ENCODE results near the gene FCN3. TPM values are rescaled to one million over a fixed set of nuclear protein-coding genes. Genes with fewer than 3 reads are reported as not detected.

Gene FCN3
- total and polyA plus RNA-seq, 5 donors from 2014 or later, result not detected

DNA sequence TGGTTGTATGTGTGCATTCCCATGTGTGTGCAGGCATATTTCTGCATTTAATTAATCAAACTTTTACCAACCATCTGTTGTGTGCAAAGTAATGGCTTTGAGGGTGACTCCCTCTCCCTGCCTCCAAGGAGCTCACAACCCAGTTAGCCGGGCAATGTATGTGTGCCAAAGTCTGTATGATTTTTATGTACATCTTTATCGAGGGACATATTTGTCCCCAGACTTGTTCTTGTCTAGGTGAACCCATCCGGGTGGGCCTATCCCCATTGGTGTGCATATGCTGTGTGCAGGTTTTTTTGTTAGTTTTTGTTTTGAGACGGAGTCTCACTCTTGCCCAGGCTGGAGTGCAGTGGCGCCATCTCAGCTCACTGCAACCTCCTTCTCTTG is 31.0 kb downstream of the FCN3 start:
- no peak for ATAC-seq (ENCODE audit: low read depth in 2 of 2)
- no peak for DNase-seq
- Mint-ChIP-seq H3K4me3 (peak overlapping the region; percentile 93 to 98 (median 95)), H3K36me3 (peaks cover 22% of the 10 kb centered on the region), H3K27me3 (no peaks in the 10 kb centered on the region), H3K4me1 (peaks cover 4 to 67% (median 36%) of the 10 kb centered on the region in 4 donors), H3K9me3 (no peaks in the 10 kb centered on the region), H3K27ac (peak overlapping the region; percentile 90 to 97 (median 96))
- Histone ChIP-seq H3K27me3 (ENCODE audit: control insufficient read depth, insufficient read depth, low read length) (no peaks in the 10 kb centered on the region), H3K27ac (ENCODE audit: insufficient read depth, low read length, poor library complexity, severe bottlenecking) (peak overlapping the region; percentile 79), H3K4me1 (ENCODE audit: control insufficient read depth, insufficient read depth, low read length, poor library complexity, severe bottlenecking) (peaks cover 52% of the 10 kb centered on the region), H3K9me3 (ENCODE audit: control insufficient read depth in 2 of 2, low read length in 2 of 2) (no peaks in the 10 kb centered on the region), H3K36me3 (ENCODE audit: control insufficient read depth, insufficient read depth, low read length) (peaks cover 25% of the 10 kb centered on the region), H3K4me3 (ENCODE audit: low read depth, low read length) (peak overlapping the region; percentile 87)

GRCh38 chr1:27342778-27343638 is 31.6 kb downstream of the FCN3 start:
- H3K27ac Mint-ChIP-seq, result peak overlapping the region; percentile 90 to 97 (median 96)
- H3K4me3 Mint-ChIP-seq, result peak overlapping the region; percentile 93 to 98 (median 95)
- Histone ChIP-seq H3K27ac (ENCODE audit: insufficient read depth, low read length, poor library complexity, severe bottlenecking) (peak overlapping the region; percentile 79), H3K4me3 (ENCODE audit: low read depth, low read length) (peak overlapping the region; percentile 95), H3K36me3 (ENCODE audit: control insufficient read depth, insufficient read depth, low read length) (peaks cover 25% of the 10 kb centered on the region), H3K4me1 (ENCODE audit: control insufficient read depth, insufficient read depth, low read length, poor library complexity, severe bottlenecking) (peaks cover 48% of the 10 kb centered on the region), H3K9me3 (ENCODE audit: control insufficient read depth in 2 of 2, low read length in 2 of 2) (no peaks in the 10 kb centered on the region), H3K27me3 (ENCODE audit: control insufficient read depth, insufficient read depth, low read length) (no peaks in the 10 kb centered on the region)
- H3K4me1 Mint-ChIP-seq, result peaks cover 4 to 65% (median 36%) of the 10 kb centered on the region in 4 donors
- DNase-seq, result peak; percentile 65 to 92 (median 82)
- H3K27me3 Mint-ChIP-seq, result no peaks in the 10 kb centered on the region
- peaks cover 21% of the 10 kb centered on the region for H3K36me3 Mint-ChIP-seq
- no peaks in the 10 kb centered on the region for H3K9me3 Mint-ChIP-seq
- peak; percentile 84 to 86 for ATAC-seq (ENCODE audit: low read depth in 2 of 2)

GRCh38 chr1:27342391-27342777 is 32.2 kb downstream of the FCN3 start:
- peak overlapping the region; percentile 79 for H3K27ac ChIP-seq (ENCODE audit: insufficient read depth, low read length, poor library complexity, severe bottlenecking)
- H3K36me3 ChIP-seq (ENCODE audit: control insufficient read depth, insufficient read depth, low read length), result peaks cover 18% of the 10 kb centered on the region
- H3K9me3 ChIP-seq (ENCODE audit: control insufficient read depth in 2 of 2, low read length in 2 of 2), result no peaks in the 10 kb centered on the region
- peak overlapping the region; percentile 95 for H3K4me3 ChIP-seq (ENCODE audit: low read depth, low read length)
- Mint-ChIP-seq H3K4me3 (peak overlapping the region; percentile 93 to 98 (median 95)), H3K27ac (peak overlapping the region; percentile 90 to 97 (median 96)), H3K36me3 (peaks cover 17% of the 10 kb centered on the region), H3K27me3 (no peaks in the 10 kb centered on the region), H3K4me1 (peaks cover 4 to 62% (median 35%) of the 10 kb centered on the region in 4 donors), H3K9me3 (no peaks in the 10 kb centered on the region)
- DNase-seq (peak in 1 of 3 donors; percentile 80), ATAC-seq (ENCODE audit: low read depth in 2 of 2) (peak; percentile 33 to 47)
- H3K4me1 ChIP-seq (ENCODE audit: control insufficient read depth, insufficient read depth, low read length, poor library complexity, severe bottlenecking), result peaks cover 48% of the 10 kb centered on the region
- H3K27me3 ChIP-seq (ENCODE audit: control insufficient read depth, insufficient read depth, low read length), result no peaks in the 10 kb centered on the region

- peak within 1 kb of the TSS; percentile 79 for H3K27ac ChIP-seq (ENCODE audit: insufficient read depth, low read length, poor library complexity, severe bottlenecking)
- peaks cover 44% of the 10 kb centered on the region for H3K4me1 ChIP-seq (ENCODE audit: control insufficient read depth, insufficient read depth, low read length, poor library complexity, severe bottlenecking)
- Mint-ChIP-seq H3K4me1 (peaks cover 4 to 58% (median 35%) of the 10 kb centered on the region in 4 donors), H3K27ac (peak within 1 kb of the TSS; percentile 90 to 97 (median 96)), H3K27me3 (no peaks in the 10 kb centered on the region), H3K36me3 (peaks cover 18% of the 10 kb centered on the region), H3K4me3 (peak within 1 kb of the TSS; percentile 93 to 98 (median 95)), H3K9me3 (no peaks in the 10 kb centered on the region)
- no peaks in the 10 kb centered on the region for H3K9me3 ChIP-seq (ENCODE audit: control insufficient read depth in 2 of 2, low read length in 2 of 2)
- H3K36me3 ChIP-seq (ENCODE audit: control insufficient read depth, insufficient read depth, low read length), result peaks cover 16% of the 10 kb centered on the region
- DNase-seq (peak; percentile 47 to 83 (median 71)), ATAC-seq (ENCODE audit: low read depth in 2 of 2) (peak; percentile 62 to 65)
- H3K4me3 ChIP-seq (ENCODE audit: low read depth, low read length), result peak within 1 kb of the TSS; percentile 95
- H3K27me3 ChIP-seq (ENCODE audit: control insufficient read depth, insufficient read depth, low read length), result no peaks in the 10 kb centered on the region
These were observed 32.9 kb downstream of the FCN3 start, which contains the start of gene SYTL1 for GRCh38 chr1:27341525-27342252. SYTL1 (plus strand) TSS chr1:27342022; CDS start chr1:27345335, 3,313 bp downstream.

GRCh38 chr1:27339213-27339612 is 35.4 kb downstream of the FCN3 start:
- no peak overlapping the region for H3K4me3 ChIP-seq (ENCODE audit: low read depth, low read length)
- Mint-ChIP-seq H3K4me3 (peak overlapping the region in 3 of 4 donors; percentile 53 to 98 (median 84)), H3K36me3 (peaks cover 16% of the 10 kb centered on the region), H3K27ac (peak overlapping the region in 2 of 3 donors; percentile 87 to 90), H3K27me3 (no peaks in the 10 kb centered on the region), H3K4me1 (peaks cover 4 to 40% (median 29%) of the 10 kb centered on the region in 4 donors), H3K9me3 (no peaks in the 10 kb centered on the region)
- peaks cover 18% of the 10 kb centered on the region for H3K36me3 ChIP-seq (ENCODE audit: control insufficient read depth, insufficient read depth, low read length)
- H3K27me3 ChIP-seq (ENCODE audit: control insufficient read depth, insufficient read depth, low read length), result no peaks in the 10 kb centered on the region
- no peak overlapping the region for H3K27ac ChIP-seq (ENCODE audit: insufficient read depth, low read length, poor library complexity, severe bottlenecking)
- peaks cover 31% of the 10 kb centered on the region for H3K4me1 ChIP-seq (ENCODE audit: control insufficient read depth, insufficient read depth, low read length, poor library complexity, severe bottlenecking)
- no peaks in the 10 kb centered on the region for H3K9me3 ChIP-seq (ENCODE audit: control insufficient read depth in 2 of 2, low read length in 2 of 2)
- DNase-seq (no peak), ATAC-seq (ENCODE audit: low read depth in 2 of 2) (no peak)

GRCh38 chr1:27338751-27339150 is 35.9 kb downstream of the FCN3 start:
- H3K27ac ChIP-seq (ENCODE audit: insufficient read depth, low read length, poor library complexity, severe bottlenecking), result no peak overlapping the region
- Mint-ChIP-seq H3K27me3 (no peaks in the 10 kb centered on the region), H3K4me1 (peaks cover 4 to 37% (median 26%) of the 10 kb centered on the region in 4 donors), H3K9me3 (no peaks in the 10 kb centered on the region), H3K36me3 (peaks cover 19% of the 10 kb centered on the region), H3K27ac (peak overlapping the region; percentile 87 to 91 (median 90)), H3K4me3 (peak overlapping the region in 3 of 4 donors; percentile 53 to 98 (median 75))
- peaks cover 20% of the 10 kb centered on the region for H3K36me3 ChIP-seq (ENCODE audit: control insufficient read depth, insufficient read depth, low read length)
- no peak overlapping the region for H3K4me3 ChIP-seq (ENCODE audit: low read depth, low read length)
- peaks cover 28% of the 10 kb centered on the region for H3K4me1 ChIP-seq (ENCODE audit: control insufficient read depth, insufficient read depth, low read length, poor library complexity, severe bottlenecking)
- DNase-seq (no peak), ATAC-seq (ENCODE audit: low read depth in 2 of 2) (no peak)
- H3K27me3 ChIP-seq (ENCODE audit: control insufficient read depth, insufficient read depth, low read length), result no peaks in the 10 kb centered on the region
- no peaks in the 10 kb centered on the region for H3K9me3 ChIP-seq (ENCODE audit: control insufficient read depth in 2 of 2, low read length in 2 of 2)

- Histone ChIP-seq H3K36me3 (ENCODE audit: control insufficient read depth, insufficient read depth, low read length) (peaks cover 31% of the 10 kb centered on the region), H3K27me3 (ENCODE audit: control insufficient read depth, insufficient read depth, low read length) (no peaks in the 10 kb centered on the region), H3K4me1 (ENCODE audit: control insufficient read depth, insufficient read depth, low read length, poor library complexity, severe bottlenecking) (peaks cover 26% of the 10 kb centered on the region), H3K9me3 (ENCODE audit: control insufficient read depth in 2 of 2, low read length in 2 of 2) (no peaks in the 10 kb centered on the region), H3K27ac (ENCODE audit: insufficient read depth, low read length, poor library complexity, severe bottlenecking) (no peak overlapping the region), H3K4me3 (ENCODE audit: low read depth, low read length) (no peak overlapping the region)
- ATAC-seq (ENCODE audit: low read depth in 2 of 2), result no peak
- no peak overlapping the region for H3K27ac Mint-ChIP-seq
- H3K4me1 Mint-ChIP-seq, result peaks cover 0 to 44% (median 25%) of the 10 kb centered on the region in 4 donors
- no peaks in the 10 kb centered on the region for H3K27me3 Mint-ChIP-seq
- no peaks in the 10 kb centered on the region for H3K9me3 Mint-ChIP-seq
- DNase-seq, result no peak
- no peak overlapping the region for H3K4me3 Mint-ChIP-seq
- H3K36me3 Mint-ChIP-seq, result peaks cover 19% of the 10 kb centered on the region
These were observed 37.9 kb downstream of the FCN3 start for GRCh38 chr1:27336756-27337155.
